ENCODE data around the gene UPK3BL1. TPM values are rescaled to one million over a fixed set of nuclear protein-coding genes. Genes with fewer than 3 reads are reported as not detected.
"Not testable (repeated sequence)": the region's sequence is repeated elsewhere in the genome, so short reads cannot be mapped to it uniquely, and the experiment has no call there.

The UPK3BL1 gene
- total RNA-seq, 5 donors from 2014 or later (not counting 1 experiment from before 2014, with no cell fraction given): 39.0 to 128 (median 47.3) TPM

DNA sequence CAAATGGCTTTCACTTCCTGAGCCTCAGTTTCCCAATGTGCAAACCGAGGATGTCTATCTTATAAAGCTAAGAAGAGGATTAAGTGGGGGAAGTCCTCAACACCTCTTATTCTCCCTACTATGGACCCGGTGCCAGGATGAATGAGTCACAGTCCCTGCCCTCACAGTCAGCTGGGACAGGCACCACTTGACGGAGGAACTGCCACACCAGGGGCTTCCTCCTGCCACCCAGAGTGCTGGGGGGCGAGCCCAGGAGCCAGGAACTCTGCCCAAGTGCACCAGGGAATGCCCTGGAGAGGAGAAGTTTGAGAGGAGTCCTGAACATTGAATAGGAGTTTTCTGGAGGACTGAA, 28.3 kb downstream of the UPK3BL1 start:
- POLR2A ChIA-PET; H3K36me3 ChIP-seq (ENCODE audit: control insufficient read depth in 2 of 2, extremely low read depth in 1 of 2, insufficient read depth in 1 of 2, low read length in 1 of 2); H3K4me3 ChIP-seq (ENCODE audit: control insufficient read depth in 1 of 2, extremely low read depth in 1 of 2, low read length in 1 of 2); ATAC-seq (replicated peaks in 1 of 4); H3K36me3 Mint-ChIP-seq; H3K4me1 ChIP-seq (ENCODE audit: control insufficient read depth in 1 of 2, extremely low read depth in 1 of 2, insufficient read depth in 2 of 2, low read length in 2 of 2); H3K27me3 Mint-ChIP-seq; H3K27ac Mint-ChIP-seq; H3K27me3 ChIP-seq (replicated peaks in 1 of 2; ENCODE audit: control insufficient read depth in 2 of 2, extremely low read depth in 1 of 2, insufficient read depth in 2 of 2, low read length in 1 of 2); H3K4me3 Mint-ChIP-seq; DNase-seq; CTCF ChIA-PET; H3K4me1 Mint-ChIP-seq; H3K27ac ChIP-seq (ENCODE audit: low read length); H3K9me3 ChIP-seq; H3K9me3 Mint-ChIP-seq: not testable (repeated sequence)
- no CpG with 5 or more reads among the region's 4 CpGs for WGBS (ENCODE audit: insufficient coverage)

DNA sequence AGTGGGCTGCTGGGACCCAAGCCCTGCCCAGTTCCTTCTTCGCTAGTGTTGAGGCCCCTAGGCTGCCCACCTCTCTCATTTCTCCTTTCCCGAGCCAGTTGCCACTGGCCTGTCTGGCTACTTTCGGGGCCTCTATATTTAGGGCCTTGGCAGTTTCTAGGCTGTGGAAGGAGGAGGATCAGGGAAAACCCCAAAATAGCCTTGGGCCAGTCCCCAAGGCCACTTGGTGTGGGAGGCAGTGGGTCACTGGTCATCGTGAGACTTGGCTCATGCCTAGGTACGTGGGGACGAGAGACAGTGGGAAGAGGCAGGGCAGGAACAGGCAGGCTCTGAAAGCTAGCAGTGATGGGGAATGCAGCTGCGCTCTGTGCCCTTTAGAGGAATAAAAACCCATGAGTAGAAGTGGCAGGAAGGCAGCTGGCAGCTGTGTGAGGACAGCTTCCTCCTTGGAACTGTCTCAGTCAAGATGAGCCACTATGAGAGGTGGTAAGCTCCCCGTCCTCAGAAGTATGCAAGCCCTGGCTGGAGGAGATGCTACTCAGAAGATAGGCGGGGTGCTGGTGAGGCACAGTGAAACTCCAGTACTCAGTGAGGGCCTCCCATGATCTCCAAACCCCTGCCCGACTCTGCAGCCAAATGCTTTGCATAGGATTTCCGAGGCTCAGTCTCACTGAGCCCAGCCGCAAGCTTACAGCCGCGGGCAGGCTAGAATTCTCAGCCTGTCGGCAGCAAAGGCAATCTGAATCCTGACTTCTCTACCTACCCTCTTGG, 28.8 kb downstream of the UPK3BL1 start:
- H3K27ac ChIP-seq (ENCODE audit: low read length); POLR2A ChIA-PET; H3K9me3 Mint-ChIP-seq; ATAC-seq (replicated peaks in 1 of 4); H3K4me3 Mint-ChIP-seq; H3K36me3 ChIP-seq (ENCODE audit: control insufficient read depth in 2 of 2, extremely low read depth in 1 of 2, insufficient read depth in 1 of 2, low read length in 1 of 2); H3K9me3 ChIP-seq; CTCF ChIA-PET; H3K4me1 ChIP-seq (ENCODE audit: control insufficient read depth in 1 of 2, extremely low read depth in 1 of 2, insufficient read depth in 2 of 2, low read length in 2 of 2); H3K4me1 Mint-ChIP-seq; H3K27me3 ChIP-seq (replicated peaks in 1 of 2; ENCODE audit: control insufficient read depth in 2 of 2, extremely low read depth in 1 of 2, insufficient read depth in 2 of 2, low read length in 1 of 2); H3K27me3 Mint-ChIP-seq; H3K27ac Mint-ChIP-seq; H3K4me3 ChIP-seq (ENCODE audit: control insufficient read depth in 1 of 2, extremely low read depth in 1 of 2, low read length in 1 of 2); H3K36me3 Mint-ChIP-seq: not testable (repeated sequence)
- peak in 2 of 35 experiments; percentile 8 to 10 for DNase-seq
- WGBS (ENCODE audit: insufficient coverage): no CpG with 5 or more reads among the region's 15 CpGs

DNA sequence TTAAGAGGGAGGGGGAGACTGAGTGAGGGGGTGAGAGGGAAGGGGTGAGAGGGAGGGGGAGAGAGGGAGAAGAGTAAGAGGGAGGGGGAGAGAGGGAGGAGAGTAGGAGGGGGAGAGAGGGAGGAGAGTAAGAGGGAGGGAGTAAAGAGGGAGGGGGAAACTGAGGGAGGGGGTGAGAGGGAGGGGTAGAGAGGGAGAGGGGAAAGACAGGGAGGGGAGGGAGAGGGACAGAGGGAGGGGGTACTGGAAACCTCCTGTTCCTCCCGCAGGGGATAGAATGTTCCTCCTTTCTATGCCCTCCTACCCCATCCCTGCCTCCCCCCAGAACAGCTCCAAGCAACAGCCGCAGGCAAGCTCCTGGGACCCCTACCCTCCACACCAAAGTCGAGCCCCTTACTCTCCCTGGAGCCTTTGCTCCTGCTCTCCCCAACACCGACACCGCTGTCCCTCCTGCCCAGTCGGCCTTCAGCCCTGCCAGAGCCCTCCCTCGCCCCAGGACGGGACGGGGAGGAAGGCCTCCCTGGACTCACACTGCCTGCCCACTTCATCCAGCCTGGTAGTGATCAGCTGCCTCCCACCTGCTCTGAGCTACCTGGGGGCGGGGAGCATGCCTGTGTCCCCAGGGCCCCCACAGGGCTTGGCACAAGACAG, 30.8 kb downstream of the UPK3BL1 start:
- H3K9me3 ChIP-seq; H3K27me3 Mint-ChIP-seq; CTCF ChIA-PET; ATAC-seq (replicated peaks in 1 of 4); H3K27ac ChIP-seq (ENCODE audit: low read length); POLR2A ChIA-PET; H3K27ac Mint-ChIP-seq; H3K27me3 ChIP-seq (replicated peaks in 1 of 2; ENCODE audit: control insufficient read depth in 2 of 2, extremely low read depth in 1 of 2, insufficient read depth in 2 of 2, low read length in 1 of 2); H3K36me3 ChIP-seq (ENCODE audit: control insufficient read depth in 2 of 2, extremely low read depth in 1 of 2, insufficient read depth in 1 of 2, low read length in 1 of 2); H3K4me3 ChIP-seq (ENCODE audit: control insufficient read depth in 1 of 2, extremely low read depth in 1 of 2, low read length in 1 of 2); H3K4me1 Mint-ChIP-seq; H3K9me3 Mint-ChIP-seq; H3K4me1 ChIP-seq (ENCODE audit: control insufficient read depth in 1 of 2, extremely low read depth in 1 of 2, insufficient read depth in 2 of 2, low read length in 2 of 2); H3K4me3 Mint-ChIP-seq; H3K36me3 Mint-ChIP-seq: not testable (repeated sequence)
- peak in 3 of 35 experiments; percentile 1 to 25 (median 4) for DNase-seq
- 75% methylated on average over 5 of the region's 10 CpGs for WGBS (ENCODE audit: insufficient coverage)

DNA sequence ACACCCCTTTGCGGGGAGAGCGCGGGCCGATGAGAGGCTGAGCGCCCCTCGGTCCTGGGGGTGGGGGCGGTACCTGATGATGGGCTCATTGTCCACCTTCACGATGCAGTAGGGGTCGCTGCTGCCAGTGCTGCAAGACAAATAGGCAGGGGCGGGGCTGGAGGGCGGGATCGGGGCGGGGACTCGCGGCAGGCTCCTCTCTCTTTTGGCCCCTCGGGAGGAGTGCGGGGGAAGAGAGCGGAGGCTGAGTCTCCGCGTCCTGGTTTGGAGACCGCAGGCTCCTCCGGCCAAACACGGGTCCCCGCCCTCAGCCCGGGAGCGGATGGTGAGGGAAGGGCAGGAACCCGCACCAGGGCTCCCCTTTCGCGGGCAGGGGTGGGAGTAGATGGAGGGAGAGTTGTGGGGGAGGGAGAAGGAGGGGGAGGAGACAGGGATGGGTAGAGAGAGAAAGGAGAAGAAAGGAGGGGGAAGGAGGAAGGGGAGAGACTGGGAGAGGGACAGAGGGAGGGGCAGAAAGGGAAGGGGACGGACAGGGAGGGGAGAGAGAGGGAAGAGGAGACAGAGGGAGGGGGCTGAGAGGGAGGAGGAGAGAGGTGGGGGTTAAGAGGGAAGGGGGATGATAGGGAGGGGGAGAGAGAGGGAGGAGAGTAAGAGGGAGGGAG, 31.4 kb downstream of the UPK3BL1 start:
- H3K4me1 Mint-ChIP-seq; H3K36me3 Mint-ChIP-seq; H3K4me1 ChIP-seq (ENCODE audit: control insufficient read depth in 1 of 2, extremely low read depth in 1 of 2, insufficient read depth in 2 of 2, low read length in 2 of 2); H3K27ac Mint-ChIP-seq; POLR2A ChIA-PET; DNase-seq; H3K9me3 ChIP-seq; H3K9me3 Mint-ChIP-seq; H3K36me3 ChIP-seq (ENCODE audit: control insufficient read depth in 2 of 2, extremely low read depth in 1 of 2, insufficient read depth in 1 of 2, low read length in 1 of 2); H3K4me3 Mint-ChIP-seq; H3K27me3 ChIP-seq (replicated peaks in 1 of 2; ENCODE audit: control insufficient read depth in 2 of 2, extremely low read depth in 1 of 2, insufficient read depth in 2 of 2, low read length in 1 of 2); H3K4me3 ChIP-seq (ENCODE audit: control insufficient read depth in 1 of 2, extremely low read depth in 1 of 2, low read length in 1 of 2); H3K27ac ChIP-seq (ENCODE audit: low read length); CTCF ChIA-PET; H3K27me3 Mint-ChIP-seq: not testable (repeated sequence)
- ATAC-seq (replicated peaks in 1 of 4): peak; percentile 85 to 87 (median 87)
- no CpG with 5 or more reads among the region's 30 CpGs for WGBS (ENCODE audit: insufficient coverage)

DNA sequence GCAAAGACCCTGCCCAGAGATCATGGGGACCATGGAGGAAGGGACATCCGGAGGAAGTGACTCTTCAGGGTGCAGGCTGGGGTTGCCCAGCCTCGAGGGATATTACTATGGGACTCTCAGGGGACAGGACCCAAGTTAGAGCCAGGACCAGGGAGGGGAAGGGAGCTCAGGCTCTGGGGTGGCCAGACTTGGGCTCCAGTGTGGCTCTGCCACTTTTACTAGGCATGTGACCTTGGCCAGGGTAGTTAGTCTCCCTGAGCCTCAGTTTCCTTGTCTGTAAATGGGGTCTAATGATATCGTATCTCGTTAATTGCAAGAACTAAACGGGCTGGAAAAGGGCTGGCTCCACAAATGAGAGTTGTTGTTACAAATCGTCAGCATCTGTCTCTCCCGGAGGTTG, 32.1 kb downstream of the UPK3BL1 start:
- H3K4me3 ChIP-seq (ENCODE audit: control insufficient read depth in 1 of 2, extremely low read depth in 1 of 2, low read length in 1 of 2); H3K36me3 ChIP-seq (ENCODE audit: control insufficient read depth in 2 of 2, extremely low read depth in 1 of 2, insufficient read depth in 1 of 2, low read length in 1 of 2); H3K4me1 ChIP-seq (ENCODE audit: control insufficient read depth in 1 of 2, extremely low read depth in 1 of 2, insufficient read depth in 2 of 2, low read length in 2 of 2); CTCF ChIA-PET; H3K9me3 ChIP-seq; H3K27me3 Mint-ChIP-seq; H3K27ac Mint-ChIP-seq; H3K9me3 Mint-ChIP-seq; ATAC-seq (replicated peaks in 1 of 4); H3K27ac ChIP-seq (ENCODE audit: low read length); H3K4me1 Mint-ChIP-seq; H3K27me3 ChIP-seq (replicated peaks in 1 of 2; ENCODE audit: control insufficient read depth in 2 of 2, extremely low read depth in 1 of 2, insufficient read depth in 2 of 2, low read length in 1 of 2); H3K36me3 Mint-ChIP-seq; POLR2A ChIA-PET: not testable (repeated sequence)
- DNase-seq: peak in 1 of 35 experiments; percentile 5
- peak overlapping the region in 1 of 3 donors; percentile 27 for H3K4me3 Mint-ChIP-seq
- no CpG with 5 or more reads among the region's 7 CpGs for WGBS (ENCODE audit: insufficient coverage)

DNA sequence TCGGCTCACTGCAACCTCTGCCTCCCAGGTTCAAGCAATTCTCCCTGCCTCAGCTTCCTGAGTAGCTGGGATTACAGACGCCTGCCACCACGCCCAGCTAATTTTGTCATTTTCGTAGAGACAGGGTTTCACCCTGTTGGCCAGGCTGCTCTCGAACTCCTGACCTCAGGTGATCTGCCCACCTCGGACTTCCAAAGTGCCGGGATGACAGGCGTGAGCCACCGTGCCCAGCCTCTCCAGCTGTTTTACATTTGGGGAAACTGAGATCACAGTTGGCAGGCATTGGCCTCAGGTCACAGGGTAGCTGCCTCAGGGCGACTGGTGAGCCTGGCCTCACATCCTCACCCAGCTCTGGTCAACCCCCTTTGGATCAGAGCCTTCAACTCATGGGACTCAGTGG, 32.9 kb downstream of the UPK3BL1 start:
- H3K36me3 Mint-ChIP-seq; H3K4me1 ChIP-seq (ENCODE audit: control insufficient read depth in 1 of 2, extremely low read depth in 1 of 2, insufficient read depth in 2 of 2, low read length in 2 of 2); H3K27me3 ChIP-seq (replicated peaks in 1 of 2; ENCODE audit: control insufficient read depth in 2 of 2, extremely low read depth in 1 of 2, insufficient read depth in 2 of 2, low read length in 1 of 2); ATAC-seq (replicated peaks in 1 of 4); H3K9me3 ChIP-seq; H3K4me3 ChIP-seq (ENCODE audit: control insufficient read depth in 1 of 2, extremely low read depth in 1 of 2, low read length in 1 of 2); POLR2A ChIA-PET; H3K4me1 Mint-ChIP-seq; DNase-seq; H3K27me3 Mint-ChIP-seq; H3K27ac ChIP-seq (ENCODE audit: low read length); CTCF ChIA-PET; H3K27ac Mint-ChIP-seq; H3K36me3 ChIP-seq (ENCODE audit: control insufficient read depth in 2 of 2, extremely low read depth in 1 of 2, insufficient read depth in 1 of 2, low read length in 1 of 2); H3K9me3 Mint-ChIP-seq; H3K4me3 Mint-ChIP-seq: not testable (repeated sequence)
- no CpG with 5 or more reads among the region's 10 CpGs for WGBS (ENCODE audit: insufficient coverage)
